GM21390 (cell line): ENCODE measurements around the gene GLRA2.
"Not testable (repeated sequence)": the region's sequence is repeated elsewhere in the genome, so short reads cannot be mapped to it uniquely, and the experiment has no call there.

ENCODE experiments used
- ATAC-seq: cut with Tn5 transposase; IDR thresholded peaks from one replicate; pipeline ENCODE4 v1.9.1; 2021; ENCODE audit not compliant: unreplicated experiment

Gene GLRA2

DNA sequence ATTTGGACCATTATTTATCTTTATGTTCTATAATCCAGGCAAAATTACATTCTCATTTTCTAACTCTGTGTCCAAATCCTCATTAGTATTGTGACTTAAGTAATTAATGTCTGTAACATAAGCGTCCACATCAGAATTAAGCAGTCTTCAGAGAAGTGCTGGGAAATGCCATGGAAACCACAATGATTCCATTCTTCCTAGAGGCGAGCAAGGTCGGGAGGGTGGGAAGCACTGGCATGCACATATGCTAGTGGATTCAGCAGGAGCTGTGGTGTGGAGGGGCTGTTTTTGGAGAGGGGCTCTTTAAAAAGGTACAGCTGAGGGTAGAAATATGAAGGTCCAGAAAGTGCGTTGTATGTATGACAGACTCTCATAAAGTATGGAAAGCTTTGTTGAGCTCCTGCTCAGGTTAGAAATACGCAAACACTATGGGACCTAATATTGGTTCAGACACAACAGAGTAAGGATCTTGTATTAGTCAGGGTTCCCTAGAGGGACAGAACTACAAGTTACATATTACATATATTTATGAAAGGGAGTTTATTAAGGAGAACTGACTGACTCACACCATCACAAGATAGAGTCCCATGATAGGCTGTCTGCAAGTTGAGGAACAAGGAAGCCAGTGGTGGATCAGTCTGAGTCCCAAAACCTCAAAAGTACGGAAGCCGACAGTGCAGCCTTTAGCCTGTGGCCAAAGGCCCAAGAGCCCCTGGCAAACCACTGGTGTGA, 61.5 kb downstream of the GLRA2 start:
- ATAC-seq = no peak

GRCh38 chrX:14591976-14592375, 62.6 kb downstream of the GLRA2 start:
- ATAC-seq = no peak

DNA sequence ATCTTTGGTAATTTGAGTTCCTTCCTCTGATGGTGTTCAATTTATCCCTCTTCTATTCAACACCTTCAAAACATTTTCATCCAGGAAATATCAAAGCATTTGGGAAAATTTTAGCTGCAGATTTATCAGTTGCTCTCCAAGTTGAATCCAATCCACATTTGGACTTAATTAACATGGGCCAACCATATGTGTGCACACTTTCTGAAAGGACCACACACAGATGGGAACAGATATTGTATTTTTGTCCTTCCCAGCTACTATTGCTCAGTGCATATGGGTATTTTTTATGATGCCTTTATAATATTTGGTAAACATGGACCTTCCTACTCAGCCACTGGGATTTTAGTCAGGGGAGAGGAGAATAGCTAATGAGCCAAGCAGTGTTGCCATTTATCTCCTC, 65.2 kb downstream of the GLRA2 start:
- ATAC-seq = no peak

DNA sequence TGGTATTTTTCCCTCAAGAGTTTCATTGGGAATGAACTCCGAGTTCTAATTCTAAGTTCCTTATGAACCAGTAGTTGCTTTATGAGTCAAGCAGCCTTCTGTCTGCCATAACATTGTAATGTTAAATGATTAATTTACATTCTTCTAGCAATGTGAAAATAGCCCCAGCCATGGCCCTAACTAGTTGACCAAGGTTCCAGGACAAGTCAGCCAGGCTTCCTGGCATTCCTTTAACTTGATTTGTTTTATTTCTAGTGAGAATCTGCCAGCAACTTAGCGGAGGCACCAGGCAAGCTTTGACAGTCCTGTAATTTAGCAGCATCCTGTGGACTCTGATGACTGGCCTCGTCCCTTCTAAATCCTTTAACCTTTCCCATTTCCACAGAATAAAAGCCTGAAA, 69.0 kb downstream of the GLRA2 start:
- no peak for ATAC-seq

DNA sequence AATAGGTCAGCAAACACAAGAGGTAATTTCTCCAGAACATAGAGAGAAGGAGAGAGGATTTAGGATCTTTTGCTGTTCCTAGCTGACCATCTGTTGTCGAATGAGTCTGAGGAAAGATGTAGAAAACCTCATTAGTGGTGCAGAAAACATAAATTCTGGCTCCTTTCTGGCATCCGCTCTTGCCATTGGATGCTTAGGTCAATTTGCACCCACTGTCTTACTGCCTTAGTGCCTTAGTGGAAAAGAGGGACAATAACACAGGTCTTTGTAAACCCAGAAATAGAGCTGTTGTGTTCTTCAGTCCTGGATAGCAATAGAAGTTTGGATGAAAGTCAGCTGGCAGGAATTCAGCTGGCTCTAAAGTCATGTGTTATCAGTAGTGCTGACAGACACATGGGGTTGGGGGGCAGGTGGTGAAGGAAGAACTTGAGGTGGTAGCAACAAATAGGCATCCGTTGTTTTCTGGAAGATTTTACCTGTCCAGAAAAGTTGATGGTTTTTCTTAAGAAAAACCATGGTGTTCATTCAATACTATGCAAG, 78.2 kb downstream of the GLRA2 start:
- no peak for ATAC-seq

DNA sequence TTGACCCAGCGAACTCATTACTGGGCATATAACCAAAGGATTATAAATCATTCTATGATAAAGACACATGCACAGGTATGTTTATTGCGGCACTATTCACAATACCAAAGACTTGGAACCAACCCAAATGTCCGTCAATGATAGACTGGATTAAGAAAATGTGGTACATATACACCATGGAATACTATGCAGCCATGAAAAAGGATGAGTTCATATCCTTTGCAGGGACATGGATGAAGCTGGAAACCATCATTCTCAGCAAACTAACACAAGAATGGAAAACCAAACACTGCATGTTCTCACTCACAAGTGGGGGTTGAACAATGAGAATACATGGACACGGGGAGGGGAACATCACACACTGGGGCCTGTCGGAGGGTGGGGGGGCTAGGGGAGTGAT, 83.1 kb downstream of the GLRA2 start:
- not testable (repeated sequence) for ATAC-seq

GRCh38 chrX:14616301-14616700, 87.0 kb downstream of the GLRA2 start:
- no peak for ATAC-seq

DNA sequence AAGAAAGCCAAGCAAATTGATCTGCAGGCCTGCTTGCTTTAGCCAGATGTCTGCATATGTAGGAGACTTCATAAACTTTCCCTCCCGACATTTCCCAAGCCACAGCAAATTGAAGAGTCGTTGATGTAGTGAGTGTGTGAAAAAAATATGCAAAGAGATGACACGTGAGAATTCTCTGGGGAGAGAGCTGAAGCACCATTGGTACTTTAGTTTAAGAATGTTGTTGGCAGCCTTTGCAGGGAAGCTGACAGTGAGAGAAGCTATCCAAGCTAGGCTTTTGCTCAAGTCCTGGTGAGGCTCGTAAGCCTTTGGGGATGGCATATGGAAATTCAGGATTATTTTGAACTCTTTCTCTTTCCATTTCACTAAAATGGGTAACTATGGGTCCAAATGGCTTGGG, 87.5 kb downstream of the GLRA2 start:
- ATAC-seq = no peak

DNA sequence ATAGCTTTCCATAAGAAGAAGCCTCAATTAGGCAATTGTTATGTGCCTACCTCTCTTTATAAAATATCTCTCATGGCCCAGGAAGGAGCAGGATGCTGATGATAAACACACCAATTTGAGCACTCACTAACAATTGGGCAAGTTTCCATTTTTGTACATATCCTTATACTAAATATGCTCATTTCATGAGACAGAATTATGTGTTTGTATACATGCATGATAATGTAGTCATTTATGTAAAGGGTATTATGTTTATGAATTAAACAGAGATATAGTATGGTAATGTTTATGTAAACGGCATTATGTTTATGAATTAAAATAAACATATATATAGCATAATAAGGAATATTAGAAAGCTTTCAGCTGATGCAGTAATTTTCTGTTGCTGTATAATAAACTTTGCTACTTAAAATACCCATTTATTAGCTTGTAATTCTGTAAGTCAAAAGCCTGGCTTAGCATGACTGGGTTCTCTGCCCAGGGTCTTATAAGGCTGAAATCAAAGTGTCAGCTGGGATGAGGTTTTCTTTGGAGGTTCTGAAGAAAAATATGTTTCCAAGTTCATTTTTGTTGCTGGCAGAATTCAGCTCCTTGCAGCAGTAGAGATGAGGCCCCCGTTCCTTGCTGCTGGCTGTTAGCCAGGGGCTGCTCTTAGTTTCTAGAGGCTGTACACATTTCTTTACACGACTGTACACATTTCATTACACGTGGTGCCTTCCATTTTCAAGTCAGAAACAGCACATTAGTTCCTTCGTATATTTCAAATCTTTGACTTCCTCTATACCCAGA, 89.0 kb downstream of the GLRA2 start:
- no peak for ATAC-seq

- no peak for ATAC-seq
Observed at GRCh38 chrX:14630733-14631132, 101.4 kb downstream of the GLRA2 start.

GRCh38 chrX:14641681-14642655, 112.6 kb downstream of the GLRA2 start:
- ATAC-seq = no peak

DNA sequence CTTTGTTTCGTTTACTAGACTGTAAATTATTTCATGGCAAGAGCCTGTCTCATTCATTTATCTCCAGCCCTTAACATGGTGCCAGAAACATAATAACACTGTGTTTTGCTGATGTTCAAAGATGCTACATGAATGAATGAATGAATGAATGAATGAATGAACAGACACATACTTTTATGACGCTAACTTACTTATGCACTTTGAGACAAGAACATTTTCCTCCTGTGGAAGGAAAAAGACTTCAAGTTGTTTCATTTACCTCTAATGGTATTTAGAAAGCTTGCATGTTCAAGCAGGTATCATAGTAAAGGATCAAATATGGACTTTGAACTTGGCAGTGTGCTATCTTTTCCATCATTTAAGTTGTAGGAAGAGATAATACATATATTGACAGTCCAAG, 131.6 kb downstream of the GLRA2 start:
- no peak for ATAC-seq

GRCh38 chrX:14670819-14671218, 141.5 kb downstream of the GLRA2 start:
- peak; percentile 62 for ATAC-seq

- no peak for ATAC-seq
Observed at GRCh38 chrX:14672611-14673172, 143.4 kb downstream of the GLRA2 start.

GRCh38 chrX:14673236-14673635, 143.9 kb downstream of the GLRA2 start:
- no peak for ATAC-seq

GRCh38 chrX:14673764-14674163, 144.4 kb downstream of the GLRA2 start:
- peak; percentile 90 for ATAC-seq

DNA sequence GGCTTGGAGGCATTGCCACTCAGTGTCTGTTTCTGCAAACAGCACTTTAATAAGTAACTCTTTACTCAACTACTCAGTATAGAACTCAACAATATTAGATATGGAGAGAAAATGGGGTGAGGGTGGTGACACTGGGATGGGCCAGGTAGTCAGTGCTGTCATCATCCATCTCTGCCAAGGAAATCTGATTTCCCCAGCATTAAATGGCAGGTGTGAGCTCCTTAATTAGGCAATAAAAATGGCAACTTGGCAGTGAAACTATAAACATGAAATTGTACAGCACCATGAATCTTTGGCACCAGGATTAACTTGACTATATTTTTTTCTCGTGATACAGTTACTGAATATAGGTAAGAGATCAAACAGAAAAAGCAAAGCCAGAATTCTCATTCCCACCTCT, 146.2 kb downstream of the GLRA2 start:
- no peak for ATAC-seq

DNA sequence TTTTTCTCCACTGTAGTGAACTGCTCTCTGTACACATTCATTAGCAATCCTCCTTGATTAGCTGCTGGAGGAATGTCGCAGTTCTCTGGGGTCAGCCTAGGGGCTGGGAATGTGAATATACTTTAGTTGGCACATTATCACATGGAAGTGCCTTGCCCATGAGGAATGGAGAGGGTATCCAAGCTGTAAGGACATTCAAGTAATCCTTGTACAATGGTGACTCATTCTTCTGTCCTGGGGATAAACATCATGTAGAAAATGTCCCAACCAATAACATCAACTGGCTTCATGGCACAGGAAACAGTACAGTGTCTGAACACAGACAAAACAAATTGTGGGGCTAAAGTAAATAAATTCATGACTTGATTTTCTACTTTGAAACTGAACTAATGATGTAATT, 147.1 kb downstream of the GLRA2 start:
- ATAC-seq = no peak

- ATAC-seq = not testable (repeated sequence)
Observed at GRCh38 chrX:14688331-14688730, 159.0 kb downstream of the GLRA2 start.

DNA sequence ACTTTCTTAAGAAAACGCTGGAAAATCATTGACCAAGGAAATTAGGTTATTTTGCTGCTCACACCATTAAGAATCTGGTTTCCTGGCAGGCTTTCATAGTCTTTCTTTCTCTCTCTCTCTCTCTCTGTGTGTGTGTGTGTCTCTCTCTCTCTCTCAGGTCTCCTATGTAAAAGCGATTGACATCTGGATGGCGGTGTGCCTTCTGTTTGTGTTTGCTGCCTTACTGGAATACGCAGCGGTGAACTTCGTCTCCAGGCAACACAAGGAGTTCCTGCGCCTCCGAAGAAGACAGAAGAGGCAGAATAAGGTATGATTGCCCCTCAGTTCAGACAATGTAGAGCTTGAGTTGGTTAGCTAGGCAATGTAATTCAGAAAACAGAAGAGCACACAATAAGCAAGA, 161.2 kb downstream of the GLRA2 start:
- no peak for ATAC-seq

DNA sequence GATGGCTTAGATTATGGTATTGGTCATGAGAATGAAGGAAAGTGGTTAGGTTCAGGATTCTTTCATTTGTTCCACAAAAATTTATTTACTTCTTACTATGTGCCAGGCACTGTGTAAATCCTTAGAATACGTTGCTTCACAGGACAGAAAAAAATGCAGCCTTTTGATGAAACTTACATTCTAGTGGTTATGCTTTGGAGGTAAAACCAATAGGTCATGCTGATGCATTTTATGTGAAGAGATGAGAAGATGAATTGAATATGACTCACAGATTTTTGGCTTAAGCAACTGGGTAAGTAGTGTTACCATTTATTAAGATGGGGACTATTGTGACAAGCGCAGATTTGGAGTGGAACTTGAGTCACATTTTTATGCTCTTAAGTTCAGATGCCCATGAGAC, 165.3 kb downstream of the GLRA2 start:
- no peak for ATAC-seq
